SIG-M5 (cell line): Measurements from ENCODE around the gene GFOD1.

Source experiments
- DNase-seq: peaks from one replicate; lab custom pipeline; 2025; lab: John Stamatoyannopoulos, UW

GFOD1 gene

GRCh38 chr6:13485923-13486562 lies 1.4 kb downstream of the GFOD1 start:
- no peak for DNase-seq

GRCh38 chr6:13485303-13485702 lies 2.1 kb downstream of the GFOD1 start:
- DNase-seq, result no peak

GRCh38 chr6:13484827-13485226 lies 2.6 kb downstream of the GFOD1 start:
- no peak for DNase-seq

- no peak for DNase-seq
These were observed 3.2 kb downstream of the GFOD1 start for GRCh38 chr6:13484138-13484708.

- no peak for DNase-seq
These were observed 6.5 kb downstream of the GFOD1 start for GRCh38 chr6:13480631-13481501.

GRCh38 chr6:13479971-13480434 lies 7.4 kb downstream of the GFOD1 start:
- DNase-seq, result no peak

GRCh38 chr6:13479206-13479800 lies 8.1 kb downstream of the GFOD1 start:
- no peak for DNase-seq

- no peak for DNase-seq
These were observed 8.9 kb downstream of the GFOD1 start for GRCh38 chr6:13478525-13478966.

- no peak for DNase-seq
These were observed 12.6 kb downstream of the GFOD1 start for GRCh38 chr6:13474787-13475186.

GRCh38 chr6:13474360-13474759 lies 13.0 kb downstream of the GFOD1 start:
- DNase-seq, result no peak

GRCh38 chr6:13473768-13474165 lies 13.6 kb downstream of the GFOD1 start:
- no peak for DNase-seq

- DNase-seq, result no peak
These were observed 14.2 kb downstream of the GFOD1 start for GRCh38 chr6:13472976-13473767.

- DNase-seq, result no peak
These were observed 15.3 kb downstream of the GFOD1 start for GRCh38 chr6:13472099-13472498.

- DNase-seq, result no peak
These were observed 16.2 kb downstream of the GFOD1 start for GRCh38 chr6:13471184-13471583.

- DNase-seq, result no peak
These were observed 16.9 kb downstream of the GFOD1 start for GRCh38 chr6:13470238-13471140.

- no peak for DNase-seq
These were observed 17.7 kb downstream of the GFOD1 start for GRCh38 chr6:13469693-13470092.

GRCh38 chr6:13468839-13469238 lies 18.6 kb downstream of the GFOD1 start:
- DNase-seq, result no peak

GRCh38 chr6:13467216-13467600 lies 20.2 kb downstream of the GFOD1 start:
- no peak for DNase-seq

- DNase-seq, result no peak
These were observed 20.8 kb downstream of the GFOD1 start for GRCh38 chr6:13466304-13467215.

GRCh38 chr6:13465734-13466133 lies 21.7 kb downstream of the GFOD1 start:
- DNase-seq, result no peak
